ENCODE measurements around the gene PSMD13.

Gene PSMD13

DNA sequence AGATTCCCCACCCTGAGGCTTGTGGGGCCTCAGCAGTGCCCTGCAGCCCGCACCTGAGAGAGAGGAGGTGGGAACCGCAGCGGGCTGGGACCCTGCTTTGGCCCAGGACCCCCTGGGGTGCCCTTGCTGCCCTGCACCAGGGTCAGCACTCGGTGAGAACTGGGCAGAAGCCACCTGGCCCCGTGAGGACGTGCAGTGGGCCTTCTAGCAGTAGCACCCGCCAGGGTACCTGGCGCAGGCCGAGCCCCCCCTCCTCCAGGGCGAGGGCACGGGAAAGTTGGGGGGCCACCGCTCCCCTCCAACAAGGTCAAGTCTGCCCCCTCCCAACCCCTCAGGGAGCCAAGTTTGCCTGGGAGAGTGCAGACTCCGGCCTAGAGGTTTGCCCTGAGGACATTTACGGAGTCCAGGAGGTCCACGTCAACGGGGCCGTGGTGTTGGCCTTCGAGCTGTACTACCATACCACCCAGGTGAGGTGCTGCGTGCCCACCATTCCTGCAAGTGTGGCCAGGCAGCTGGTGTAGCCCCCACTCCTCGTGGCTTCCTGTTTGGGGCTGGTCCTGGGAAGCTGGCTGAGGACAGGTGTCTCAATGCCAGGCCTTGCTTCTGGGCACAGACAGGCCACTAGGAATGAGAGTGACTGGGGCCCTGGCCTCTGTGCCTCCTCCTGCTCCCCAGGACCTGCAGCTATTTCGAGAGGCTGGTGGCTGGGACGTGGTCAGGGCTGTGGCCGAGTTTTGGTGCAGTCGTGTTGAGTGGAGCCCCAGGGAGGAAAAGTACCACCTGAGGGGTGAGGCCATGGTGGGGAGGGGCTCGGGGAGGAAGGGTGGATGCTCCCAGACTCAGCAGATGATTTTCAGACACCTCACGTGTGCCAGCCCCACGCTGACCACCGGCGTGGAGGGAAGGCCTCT, 55.7 kb downstream of the PSMD13 start:
- Histone ChIP-seq H3K79me2 (ENCODE audit: control insufficient read depth, low read length) (no peaks in the 10 kb centered on the region), H3K9me3 (ENCODE audit: control insufficient read depth, insufficient read depth, low read length) (no peaks in the 10 kb centered on the region), H3K27ac (ENCODE audit: low read depth, low read length) (no peak overlapping the region), H3K4me2 (ENCODE audit: low read length) (no peak overlapping the region), H3F3A (ENCODE audit: control insufficient read depth, insufficient read depth) (no peaks in the 10 kb centered on the region), H3K36me3 (ENCODE audit: control insufficient read depth, low read length) (no peaks in the 10 kb centered on the region), H4K20me1 (ENCODE audit: control insufficient read depth, insufficient read depth, low read depth, low read length) (no peaks in the 10 kb centered on the region), H3K4me3 (ENCODE audit: low read length) (no peak overlapping the region), H3K4me1 (ENCODE audit: control insufficient read depth, low read length) (peaks cover 25% of the 10 kb centered on the region), H3K27me3 (ENCODE audit: control insufficient read depth, low read length) (peaks cover 12% of the 10 kb centered on the region), H3K9me2 (replicated peaks; ENCODE audit: control insufficient read depth, low read length) (no peaks in the 10 kb centered on the region)
- TF ChIP-seq, protein P1, sequence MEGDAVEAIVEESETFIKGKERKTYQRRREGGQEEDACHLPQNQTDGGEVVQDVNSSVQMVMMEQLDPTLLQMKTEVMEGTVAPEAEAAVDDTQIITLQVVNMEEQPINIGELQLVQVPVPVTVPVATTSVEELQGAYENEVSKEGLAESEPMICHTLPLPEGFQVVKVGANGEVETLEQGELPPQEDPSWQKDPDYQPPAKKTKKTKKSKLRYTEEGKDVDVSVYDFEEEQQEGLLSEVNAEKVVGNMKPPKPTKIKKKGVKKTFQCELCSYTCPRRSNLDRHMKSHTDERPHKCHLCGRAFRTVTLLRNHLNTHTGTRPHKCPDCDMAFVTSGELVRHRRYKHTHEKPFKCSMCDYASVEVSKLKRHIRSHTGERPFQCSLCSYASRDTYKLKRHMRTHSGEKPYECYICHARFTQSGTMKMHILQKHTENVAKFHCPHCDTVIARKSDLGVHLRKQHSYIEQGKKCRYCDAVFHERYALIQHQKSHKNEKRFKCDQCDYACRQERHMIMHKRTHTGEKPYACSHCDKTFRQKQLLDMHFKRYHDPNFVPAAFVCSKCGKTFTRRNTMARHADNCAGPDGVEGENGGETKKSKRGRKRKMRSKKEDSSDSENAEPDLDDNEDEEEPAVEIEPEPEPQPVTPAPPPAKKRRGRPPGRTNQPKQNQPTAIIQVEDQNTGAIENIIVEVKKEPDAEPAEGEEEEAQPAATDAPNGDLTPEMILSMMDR (IDR thresholded peaks at IDR 0.05; ENCODE audit: low read depth, low read length, poor library complexity, severe bottlenecking), result no peak
- TF ChIP-seq EZH2phosphoT487 (IDR thresholded peaks at IDR 0.05; ENCODE audit: borderline replicate concordance, low read length), result no peak

DNA sequence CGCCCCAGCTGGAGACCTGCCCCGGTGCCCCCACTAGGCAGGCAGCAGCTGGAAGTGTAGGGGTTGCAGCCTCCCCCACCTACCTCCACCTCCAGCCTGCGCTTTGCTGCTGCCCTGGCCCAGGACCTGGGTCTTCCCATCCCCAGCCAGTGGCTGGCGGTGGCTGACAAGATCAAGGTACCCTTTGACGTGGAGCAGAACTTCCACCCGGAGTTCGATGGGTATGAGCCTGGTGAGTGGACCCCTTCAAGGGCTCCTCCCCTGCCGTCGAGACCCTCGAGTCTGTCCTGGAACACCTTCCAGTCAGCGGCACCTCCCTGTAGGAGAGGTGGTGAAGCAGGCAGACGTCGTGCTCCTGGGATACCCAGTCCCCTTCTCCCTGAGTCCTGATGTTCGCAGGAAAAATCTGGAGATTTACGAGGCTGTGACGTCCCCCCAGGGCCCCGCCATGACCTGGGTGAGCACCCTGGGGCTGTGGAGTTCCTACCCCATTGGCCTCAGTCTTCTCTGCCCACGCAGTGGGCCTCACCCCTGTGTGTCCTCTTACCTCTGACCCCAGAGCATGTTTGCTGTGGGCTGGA, 56.6 kb downstream of the PSMD13 start:
- TF ChIP-seq EZH2phosphoT487 (IDR thresholded peaks at IDR 0.05; ENCODE audit: borderline replicate concordance, low read length), result no peak
- TF ChIP-seq, protein P1 (IDR thresholded peaks at IDR 0.05; ENCODE audit: low read depth, low read length, poor library complexity, severe bottlenecking), result no peak
- H3K4me1 ChIP-seq (ENCODE audit: control insufficient read depth, low read length), result peaks cover 16% of the 10 kb centered on the region
- no peaks in the 10 kb centered on the region for H3K36me3 ChIP-seq (ENCODE audit: control insufficient read depth, low read length)
- no peaks in the 10 kb centered on the region for H3F3A ChIP-seq (ENCODE audit: control insufficient read depth, insufficient read depth)
- H3K79me2 ChIP-seq (ENCODE audit: control insufficient read depth, low read length), result no peaks in the 10 kb centered on the region
- H3K27me3 ChIP-seq (ENCODE audit: control insufficient read depth, low read length), result peaks cover 3% of the 10 kb centered on the region
- H3K4me2 ChIP-seq (ENCODE audit: low read length), result no peak overlapping the region
- H3K9me3 ChIP-seq (ENCODE audit: control insufficient read depth, insufficient read depth, low read length), result no peaks in the 10 kb centered on the region
- H4K20me1 ChIP-seq (ENCODE audit: control insufficient read depth, insufficient read depth, low read depth, low read length), result no peaks in the 10 kb centered on the region
- H3K4me3 ChIP-seq (ENCODE audit: low read length), result no peak overlapping the region
- no peak overlapping the region for H3K27ac ChIP-seq (ENCODE audit: low read depth, low read length)
- H3K9me2 ChIP-seq (replicated peaks; ENCODE audit: control insufficient read depth, low read length), result no peaks in the 10 kb centered on the region

DNA sequence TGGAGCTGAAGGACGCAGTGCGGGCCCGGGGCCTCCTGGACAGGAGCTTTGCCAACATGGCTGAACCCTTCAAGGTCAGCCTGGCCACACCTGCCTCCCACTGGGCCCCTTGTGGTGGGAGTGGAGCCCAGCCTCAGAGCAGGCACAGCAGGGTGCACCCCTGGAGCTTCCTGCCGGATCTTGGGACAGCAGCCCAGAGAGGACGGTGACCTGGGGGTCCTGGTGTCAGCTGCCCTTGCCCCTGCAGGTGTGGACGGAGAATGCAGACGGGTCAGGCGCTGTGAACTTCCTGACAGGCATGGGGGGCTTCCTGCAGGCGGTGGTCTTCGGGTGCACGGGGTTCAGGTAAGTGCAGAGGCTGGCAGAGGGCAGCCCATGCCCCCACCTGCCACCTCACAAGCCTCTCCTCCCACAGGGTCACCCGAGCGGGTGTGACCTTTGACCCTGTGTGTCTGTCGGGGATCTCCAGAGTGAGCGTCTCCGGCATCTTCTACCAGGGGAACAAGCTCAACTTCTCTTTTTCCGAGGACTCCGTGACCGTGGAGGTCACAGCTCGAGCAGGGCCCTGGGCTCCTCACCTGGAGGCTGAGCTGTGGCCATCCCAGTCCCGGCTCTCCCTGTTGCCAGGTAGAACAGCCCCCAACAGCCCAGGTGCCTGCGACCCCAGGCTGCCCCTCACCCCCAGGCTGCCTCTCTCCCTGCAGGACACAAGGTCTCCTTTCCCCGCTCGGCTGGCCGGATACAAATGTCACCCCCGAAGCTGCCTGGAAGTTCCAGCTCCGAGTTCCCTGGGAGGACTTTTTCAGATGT, 57.3 kb downstream of the PSMD13 start:
- Histone ChIP-seq H3K27ac (ENCODE audit: low read depth, low read length) (no peak overlapping the region), H3K4me1 (ENCODE audit: control insufficient read depth, low read length) (peaks cover 13% of the 10 kb centered on the region), H3K36me3 (ENCODE audit: control insufficient read depth, low read length) (no peaks in the 10 kb centered on the region), H3K9me3 (ENCODE audit: control insufficient read depth, insufficient read depth, low read length) (no peaks in the 10 kb centered on the region), H4K20me1 (ENCODE audit: control insufficient read depth, insufficient read depth, low read depth, low read length) (no peaks in the 10 kb centered on the region), H3K27me3 (ENCODE audit: control insufficient read depth, low read length) (no peaks in the 10 kb centered on the region), H3K4me2 (ENCODE audit: low read length) (no peak overlapping the region), H3K79me2 (ENCODE audit: control insufficient read depth, low read length) (no peaks in the 10 kb centered on the region), H3F3A (ENCODE audit: control insufficient read depth, insufficient read depth) (no peaks in the 10 kb centered on the region), H3K9me2 (replicated peaks; ENCODE audit: control insufficient read depth, low read length) (no peaks in the 10 kb centered on the region), H3K4me3 (ENCODE audit: low read length) (no peak overlapping the region)
- TF ChIP-seq, protein P1 (IDR thresholded peaks at IDR 0.05; ENCODE audit: low read depth, low read length, poor library complexity, severe bottlenecking), result no peak
- TF ChIP-seq EZH2phosphoT487 (IDR thresholded peaks at IDR 0.05; ENCODE audit: borderline replicate concordance, low read length), result no peak
